Endothelial cell of umbilical vein (primary cell): ENCODE data around the gene TESK2. TPM values are rescaled to one million over a fixed set of nuclear protein-coding genes. Genes with fewer than 3 reads are reported as not detected.

Experiments used
- BruUV-seq: library from RNA; stranded (reverse); fragments of 400-500 nt; replicated peaks from 2 replicates; lab custom pipeline; 2021; lab: Mats Ljungman, UMichigan
- CTCF ChIA-PET: fragments of 300-600, 350-600 bp; sonication (Branson Sonifier 250); formaldehyde crosslinking; loops from one replicate; lab custom pipeline; 2021; ENCODE audit warnings: antibody characterized with exemption, inconsistent platforms; lab: Charles Lee
- POLR2A ChIA-PET: fragments of 300-600, 350-600 bp; sonication (Branson Sonifier 250); formaldehyde crosslinking; loops from one replicate; lab custom pipeline; 2021; ENCODE audit warnings: antibody characterized with exemption, inconsistent platforms; lab: Charles Lee
- DNase-seq: peaks from one replicate; pipeline ENCODE4 v3.0.0-alpha.2; 2011; ENCODE audit warnings: low read depth, low spot score
- FAIRE-seq: peaks from 2 replicates; lab custom pipeline; 2011; peaks lifted over from hg19 to GRCh38; lab: Jason Lieb, UNC
- H2AFZ ChIP-seq: 2 replicates; pipeline ENCODE4 v1.6.0; 2012; ENCODE audit warnings: low read depth, low read length, control low read depth, inconsistent platforms
- H3K27ac ChIP-seq: 2 replicates; pipeline ENCODE4 v1.5.1; 2011; ENCODE audit warnings: low read depth, mild to moderate bottlenecking, control low read depth, low read length, moderate library complexity; ENCODE audit not compliant: insufficient read depth
- H3K27me3 ChIP-seq, 2 experiments: 2 replicates each; pipeline versions ENCODE4 v1.6.0 to v1.6.1; 2011; ENCODE audit warnings: low read length in 2 of 2, mixed read lengths in 1 of 2; ENCODE audit not compliant: control insufficient read depth in 2 of 2, insufficient read depth in 2 of 2
- H3K36me3 ChIP-seq, 2 experiments: 2 replicates in 1 of 2; 3 replicates in 1 of 2; pipeline ENCODE4 v1.5.1; 2011; ENCODE audit warnings: low read length in 2 of 2, mild to moderate bottlenecking in 1 of 2, moderate library complexity in 1 of 2; ENCODE audit not compliant: control insufficient read depth in 2 of 2, insufficient read depth in 2 of 2; ENCODE audit errors: extremely low read depth in 1 of 2
- H3K4me1 ChIP-seq: 3 replicates; pipeline ENCODE4 v1.5.1; 2011; ENCODE audit warnings: mild to moderate bottlenecking, low read length; ENCODE audit not compliant: control insufficient read depth, insufficient read depth; ENCODE audit errors: extremely low read depth
- H3K4me2 ChIP-seq: 2 replicates; pipeline ENCODE4 v1.6.1; 2011; ENCODE audit warnings: low read length, control low read depth, mixed read lengths; ENCODE audit not compliant: insufficient read depth
- H3K4me3 ChIP-seq, 3 experiments: fragments of 200-600 bp in 1 of 3; sonication (generic), shearing (Covaris generic) in 1 of 3; replicated peaks in 1 of 3; 2 replicates each; pipeline ENCODE4 v1.5.1; 2011 to 2016; ENCODE audit warnings: control low read depth in 3 of 3, low read length in 3 of 3, mild to moderate bottlenecking in 2 of 3, inconsistent platforms in 1 of 3, low read depth in 1 of 3, moderate library complexity in 1 of 3; ENCODE audit not compliant: insufficient read depth in 1 of 3
- H3K79me2 ChIP-seq: 2 replicates; pipeline ENCODE4 v1.6.0; 2012; ENCODE audit warnings: low read length, inconsistent platforms; ENCODE audit not compliant: control insufficient read depth, insufficient read depth
- H3K9ac ChIP-seq: replicated peaks from 2 replicates; pipeline ENCODE3; 2011; ENCODE audit warnings: low read length, control low read depth; ENCODE audit not compliant: insufficient read depth; ENCODE audit errors: extremely low read depth
- H3K9me1 ChIP-seq: replicated peaks from 3 replicates; pipeline ENCODE4 v1.6.0; 2011; ENCODE audit warnings: mild to moderate bottlenecking, low read length; ENCODE audit not compliant: control insufficient read depth, insufficient read depth; ENCODE audit errors: extremely low read depth
- H3K9me3 ChIP-seq: replicated peaks from 2 replicates; pipeline ENCODE4 v1.5.1; 2012; ENCODE audit warnings: low read length, inconsistent platforms; ENCODE audit not compliant: control insufficient read depth, insufficient read depth
- H4K20me1 ChIP-seq: replicated peaks from 2 replicates; pipeline ENCODE3; 2011; ENCODE audit warnings: mild to moderate bottlenecking, low read length; ENCODE audit not compliant: control insufficient read depth, insufficient read depth; ENCODE audit errors: extremely low read depth
- CTCF ChIP-seq, 2 donors: IDR thresholded peaks; 1 replicate in 1 of 2; 2 replicates in 1 of 2; pipeline ENCODE4 v1.5.1; 2011; ENCODE audit warnings: low read length in 2 of 2, mild to moderate bottlenecking in 2 of 2, moderate library complexity in 2 of 2, control low read depth in 1 of 2, inconsistent platforms in 1 of 2, low read depth in 1 of 2; ENCODE audit not compliant: insufficient read depth in 1 of 2; ENCODE audit errors: extremely low read depth in 1 of 2
- EZH2 ChIP-seq: IDR thresholded peaks from 2 replicates; pipeline ENCODE4 v1.6.1; 2012; ENCODE audit warnings: borderline replicate concordance, low read depth, mild to moderate bottlenecking, moderate library complexity, low read length, inconsistent platforms; ENCODE audit not compliant: severe bottlenecking
- FOS ChIP-seq: IDR thresholded peaks from 2 replicates; pipeline ENCODE4 v1.6.1; 2011; ENCODE audit warnings: mild to moderate bottlenecking, low read length, moderate library complexity, borderline replicate concordance; ENCODE audit not compliant: insufficient read depth
- GATA2 ChIP-seq: IDR thresholded peaks from 2 replicates; pipeline ENCODE4 v1.7.0; 2011; ENCODE audit warnings: low read depth, mild to moderate bottlenecking, moderate library complexity, mixed read lengths, low read length; ENCODE audit not compliant: insufficient read length, insufficient read depth
- JUN ChIP-seq: IDR thresholded peaks from 2 replicates; pipeline ENCODE4 v1.6.1; 2011; ENCODE audit warnings: borderline replicate concordance, low read depth; ENCODE audit not compliant: insufficient read length, insufficient read depth
- MAX ChIP-seq: IDR thresholded peaks from 2 replicates; pipeline ENCODE4 v1.6.1; 2011; ENCODE audit not compliant: insufficient read depth, insufficient read length
- POLR2A ChIP-seq: IDR thresholded peaks from 2 replicates; pipeline ENCODE4 v1.6.1; 2012; ENCODE audit warnings: low read depth, mild to moderate bottlenecking, control low read depth, low read length
- POLR2AphosphoS5 ChIP-seq: IDR thresholded peaks from 2 replicates; pipeline ENCODE4 v1.6.1; 2012; ENCODE audit warnings: low read depth, mild to moderate bottlenecking, control low read depth, low read length, moderate library complexity; ENCODE audit not compliant: insufficient read depth
- dilution Hi-C: fragments of 300-500 bp; cut with MboI; formaldehyde crosslinking; loops from one replicate; pipeline ENCODE4 v1.15.0; 2019; ENCODE audit warnings: low sequenced_read_pairs; ENCODE audit not compliant: extremely low pct_ligation_motif_present
- intact Hi-C: fragments of 100-400 bp; cut with micrococcal nuclease; formaldehyde crosslinking; loops from one replicate; pipeline ENCODE4 v1.10.0; 2022
- polyA plus RNA-seq, 4 experiments: library from polyadenylated mRNA; depleted of rRNA in 3 of 4; stranded (reverse) in 3 of 4; unstranded in 1 of 4; fragments of >200 nt; gene quantifications; 2 replicates each; pipeline versions ENCODE4 v1.2.1 to v1.2.3, GENCODE V29; 2011 to 2012; ENCODE audit warnings: missing spikeins in 1 of 4
- total RNA-seq: library from RNA; stranded (reverse); gene quantifications from 2 replicates; pipeline ENCODE4 v1.2.3, GENCODE V29; 2021

Gene TESK2
- total and polyA plus RNA-seq, 2 donors (not counting 3 experiments of a cell fraction or from before 2014, with no cell fraction given), result 2.1 to 2.6 TPM

- dilution Hi-C loops (no loop called here), intact Hi-C loops (no loop called here)
- POLR2A ChIA-PET, result no interaction called here
- H3K9me3 ChIP-seq, result no peaks in the 10 kb centered on the region
- no peak overlapping the region for H2AFZ ChIP-seq
- no peak for TF ChIP-seq POLR2AphosphoS5
- no peak for TF ChIP-seq EZH2
- TF ChIP-seq GATA2, result no peak
- TF ChIP-seq POLR2A, result no peak
- no peak for TF ChIP-seq FOS
- TF ChIP-seq JUN, result no peak
- no peak for TF ChIP-seq MAX
- FAIRE-seq (no peak), DNase-seq (no peak)
- no peaks in the 10 kb centered on the region for H3K36me3 ChIP-seq
- no peak overlapping the region for H3K9ac ChIP-seq
- no TSS peak for BruUV-seq
- no peaks in the 10 kb centered on the region for H3K27me3 ChIP-seq
- H3K79me2 ChIP-seq, result no peaks in the 10 kb centered on the region
- H3K4me3 ChIP-seq, result no peak overlapping the region
- H4K20me1 ChIP-seq, result no peaks in the 10 kb centered on the region
- no peak overlapping the region for H3K27ac ChIP-seq
- CTCF ChIA-PET, result no interaction called here
- H3K9me1 ChIP-seq, result no peaks in the 10 kb centered on the region
- H3K4me1 ChIP-seq, result no peaks in the 10 kb centered on the region
- H3K4me2 ChIP-seq, result no peak overlapping the region
Observed at GRCh38 chr1:45383191-45383590, 107.8 kb downstream of the TESK2 start.

- H2AFZ ChIP-seq, result no peak overlapping the region
- intact Hi-C loops (no loop called here), dilution Hi-C loops (no loop called here)
- FAIRE-seq, result no peak
- H3K4me3 ChIP-seq, result no peak overlapping the region
- ChIA-PET POLR2A (no interaction called here), CTCF (interaction anchor here (0.7 to 0.8 kb wide), 2 partner anchors 10 to 935 kb away, joined by 3 read pairs; no protein-coding TSS in a partner anchor)
- no peaks in the 10 kb centered on the region for H3K4me1 ChIP-seq
- H3K9me1 ChIP-seq, result no peaks in the 10 kb centered on the region
- no peak overlapping the region for H3K4me2 ChIP-seq
- no TSS peak for BruUV-seq
- TF ChIP-seq EZH2 (no peak), CTCF (IDR thresholded peaks at IDR 0.05; ENCODE audit: extremely low read depth in 1 of 2, insufficient read depth in 1 of 2, low read depth in 1 of 2, low read length in 2 of 2) (no peak), MAX (no peak), GATA2 (no peak), JUN (no peak), POLR2AphosphoS5 (no peak), POLR2A (no peak)
- DNase-seq, result no peak
- H3K27ac ChIP-seq, result no peak overlapping the region
- no peak overlapping the region for H3K9ac ChIP-seq
- no peaks in the 10 kb centered on the region for H3K79me2 ChIP-seq
- no peaks in the 10 kb centered on the region for H3K27me3 ChIP-seq
- H3K9me3 ChIP-seq, result no peaks in the 10 kb centered on the region
- H4K20me1 ChIP-seq, result no peaks in the 10 kb centered on the region
- H3K36me3 ChIP-seq, result no peaks in the 10 kb centered on the region
Observed at GRCh38 chr1:45381243-45381642, 109.7 kb downstream of the TESK2 start.
